ENCODE results near the gene FAM9C. TPM values are rescaled to one million over a fixed set of nuclear protein-coding genes. Genes with fewer than 3 reads are reported as not detected.
"Not testable (repeated sequence)": the region's sequence is repeated elsewhere in the genome, so short reads cannot be mapped to it uniquely, and the experiment has no call there.

FAM9C gene
- under 1 TPM; 0.12 to 0.79 (median 0.45) TPM for polyA plus RNA-seq (ENCODE audit: insufficient read length in 4 of 4)

DNA sequence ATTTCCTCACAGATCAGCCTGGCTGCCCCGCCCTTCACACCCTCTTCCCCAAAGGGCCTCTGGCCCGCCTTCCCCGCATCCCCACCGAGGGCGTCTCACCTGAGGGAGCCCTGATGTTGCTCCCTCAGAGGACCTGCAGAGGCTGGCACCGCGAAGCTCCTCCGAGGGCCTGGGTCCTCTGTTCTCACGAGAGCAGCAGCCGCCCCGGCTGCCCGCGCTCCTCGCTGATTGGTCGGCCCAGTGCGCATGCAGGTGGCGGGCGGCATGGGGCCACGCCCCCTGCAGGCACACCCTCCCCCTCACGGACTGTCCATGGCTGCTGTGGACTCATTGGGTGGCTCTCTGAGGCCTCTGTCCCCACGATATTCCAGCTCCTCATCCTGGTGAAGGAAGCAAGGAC is at the start of gene FAM9C:
Gene FAM9C, minus strand, starts transcription at position 180 of the 400 bp plus-strand sequence. CDS start 831 bp downstream, outside the sequence.
- DNase-seq (ENCODE audit: low read depth in 4 of 4, low spot score in 3 of 4), result no peak

DNA sequence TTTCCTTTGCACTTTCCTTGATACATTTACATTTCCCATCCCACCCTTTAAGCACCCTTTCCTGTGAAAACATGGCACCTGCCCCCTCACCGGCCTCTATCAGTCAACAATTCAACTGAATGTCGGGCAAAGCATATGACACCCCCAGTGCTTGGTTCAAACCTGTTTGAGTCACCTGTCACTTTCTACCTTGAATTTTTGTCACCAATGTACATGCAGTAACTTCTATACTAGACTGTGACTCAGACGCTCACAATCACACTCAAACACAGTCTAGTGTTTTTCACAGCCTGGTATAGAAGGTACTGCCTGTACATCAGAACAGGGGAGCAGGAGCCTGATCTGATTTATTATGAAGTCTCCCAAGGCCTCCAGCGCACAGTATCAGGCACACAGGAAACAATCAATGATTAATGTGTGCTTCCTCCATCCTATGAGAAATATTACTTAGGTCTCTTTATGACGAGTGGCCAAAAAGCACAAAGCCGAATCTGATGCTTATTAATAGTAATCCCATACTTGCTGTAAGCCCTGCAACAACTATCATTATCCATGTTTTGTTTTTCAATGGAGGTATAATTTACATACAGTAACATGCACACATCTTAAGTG is 49.2 kb upstream of the FAM9C start:
- no peak for DNase-seq (ENCODE audit: low read depth in 4 of 4, low spot score in 3 of 4)

DNA sequence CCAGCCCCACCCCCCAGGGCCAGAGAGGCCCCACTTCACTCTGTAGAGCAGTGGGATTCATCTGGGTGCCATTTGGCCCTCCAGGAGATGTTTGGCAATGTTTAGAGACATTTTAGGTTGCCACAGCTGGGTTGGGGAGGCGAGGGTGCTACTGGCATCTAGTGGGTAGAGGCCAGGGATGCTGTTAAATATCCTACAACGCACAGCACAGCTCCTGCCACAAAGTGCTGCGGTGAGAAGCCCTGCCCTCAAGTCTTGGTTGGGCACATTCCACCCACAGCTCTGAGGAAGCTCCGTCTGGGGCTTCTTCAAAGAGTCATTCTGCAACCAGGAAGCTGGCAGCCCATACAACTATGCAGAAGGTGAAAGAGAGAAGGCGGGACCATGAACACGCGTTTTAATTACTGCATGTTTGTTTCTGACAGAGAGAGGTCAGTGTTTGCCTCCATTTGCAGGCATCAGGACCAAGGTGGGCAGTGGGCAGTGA is 48.1 kb upstream of the FAM9C start:
- no peak for DNase-seq (ENCODE audit: low read depth in 4 of 4, low spot score in 3 of 4)

DNA sequence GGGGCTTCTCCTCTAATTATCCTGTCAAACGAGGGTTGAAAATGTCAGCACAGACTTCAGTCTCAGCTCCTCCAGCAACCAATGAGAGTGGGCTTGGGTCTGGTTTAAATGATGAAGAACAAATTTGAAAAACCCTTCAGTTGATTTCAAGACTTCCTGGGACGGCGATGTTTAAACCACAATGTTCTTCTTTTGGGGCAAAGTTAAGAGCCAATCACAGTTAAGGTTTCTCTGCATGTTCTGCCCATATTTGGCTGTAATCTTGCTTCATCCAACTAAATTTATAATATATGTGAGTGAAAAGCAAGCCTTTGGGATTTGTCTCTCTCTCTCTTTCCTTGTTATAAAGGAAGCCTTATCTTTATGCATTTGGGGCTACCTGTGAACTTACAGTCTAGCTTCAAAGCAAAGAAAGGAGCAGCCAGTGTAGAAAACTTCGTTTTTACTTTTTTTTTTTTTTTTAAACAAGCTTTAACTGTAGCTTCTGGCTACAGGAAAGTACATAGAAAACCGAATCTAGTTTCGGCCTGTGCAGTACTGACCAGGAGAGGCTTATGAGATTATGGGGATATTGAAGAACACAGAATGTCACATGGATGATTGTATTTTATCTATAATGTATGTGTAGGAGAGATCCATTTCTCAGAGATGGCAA is 46.8 kb upstream of the FAM9C start:
- DNase-seq (ENCODE audit: low read depth in 4 of 4, low spot score in 3 of 4), result no peak

DNA sequence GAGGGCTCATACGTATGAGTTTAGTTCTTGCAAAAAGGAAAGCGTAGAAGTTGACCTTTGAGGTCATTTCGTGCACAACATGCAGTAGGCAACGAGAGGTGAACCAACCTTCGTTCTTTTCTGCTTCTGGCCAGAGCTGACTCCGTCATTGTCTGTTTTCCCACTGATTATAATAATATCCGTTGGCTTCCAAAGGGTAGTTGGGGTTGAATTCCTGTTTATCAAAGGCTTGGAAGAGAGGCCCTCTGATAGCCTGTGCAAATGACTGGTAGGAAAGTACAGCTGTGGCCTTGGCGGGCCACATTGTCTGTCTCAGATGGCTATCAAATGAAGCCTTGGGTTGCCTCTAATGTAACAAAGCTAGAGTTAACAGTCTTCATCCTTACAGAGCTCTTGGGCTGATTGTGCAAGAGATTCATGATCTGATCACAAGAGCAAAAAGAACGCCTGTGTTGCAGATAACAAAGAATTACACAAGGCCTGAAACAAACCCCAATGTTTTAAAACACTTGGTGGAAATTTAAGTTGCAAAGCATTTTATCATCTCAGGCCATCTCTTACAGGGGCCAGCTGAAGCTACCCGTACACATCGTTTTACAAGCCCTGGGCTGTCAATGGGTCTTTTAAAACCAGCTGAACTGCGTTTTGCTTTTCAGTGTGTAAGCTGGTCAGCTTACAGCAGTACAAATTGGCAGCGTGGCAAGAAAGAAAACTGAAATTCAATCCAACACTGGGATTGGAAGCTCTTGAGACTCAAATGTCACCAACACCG is 46.1 kb upstream of the FAM9C start:
- no peak for DNase-seq (ENCODE audit: low read depth in 4 of 4, low spot score in 3 of 4)

DNA sequence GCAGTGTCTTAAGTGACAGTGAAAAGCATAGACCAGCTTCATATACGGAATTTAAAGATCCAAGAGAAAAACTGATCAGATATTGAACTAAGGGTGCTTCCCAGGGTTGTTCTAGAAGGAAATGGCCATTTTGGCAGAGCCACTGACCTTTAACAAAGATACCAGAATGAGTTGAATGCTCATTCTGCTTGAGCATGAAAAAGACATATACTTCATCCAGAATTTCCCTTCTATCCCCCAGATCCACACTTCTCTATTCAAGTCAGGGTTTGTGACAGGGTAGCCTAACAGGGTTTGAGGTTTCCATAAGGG is 45.6 kb upstream of the FAM9C start:
- no peak for DNase-seq (ENCODE audit: low read depth in 4 of 4, low spot score in 3 of 4)

DNA sequence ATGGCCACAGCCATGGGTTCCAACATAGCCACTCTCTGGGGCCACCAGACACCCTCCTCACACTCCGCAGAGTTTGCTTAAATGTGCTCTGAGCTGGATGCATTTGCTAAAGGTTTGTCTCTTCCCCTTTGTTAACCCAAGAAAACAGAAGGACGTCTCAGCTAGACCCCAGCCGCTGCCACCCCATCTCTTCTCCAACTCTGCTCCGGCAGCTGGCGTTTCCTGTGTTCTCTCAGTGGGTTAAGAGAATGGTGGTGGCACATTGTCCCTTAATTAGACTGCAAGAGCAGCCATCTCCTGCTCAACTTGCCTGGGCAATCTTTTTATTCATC is 43.7 kb upstream of the FAM9C start:
- no peak for DNase-seq (ENCODE audit: low read depth in 4 of 4, low spot score in 3 of 4)

DNA sequence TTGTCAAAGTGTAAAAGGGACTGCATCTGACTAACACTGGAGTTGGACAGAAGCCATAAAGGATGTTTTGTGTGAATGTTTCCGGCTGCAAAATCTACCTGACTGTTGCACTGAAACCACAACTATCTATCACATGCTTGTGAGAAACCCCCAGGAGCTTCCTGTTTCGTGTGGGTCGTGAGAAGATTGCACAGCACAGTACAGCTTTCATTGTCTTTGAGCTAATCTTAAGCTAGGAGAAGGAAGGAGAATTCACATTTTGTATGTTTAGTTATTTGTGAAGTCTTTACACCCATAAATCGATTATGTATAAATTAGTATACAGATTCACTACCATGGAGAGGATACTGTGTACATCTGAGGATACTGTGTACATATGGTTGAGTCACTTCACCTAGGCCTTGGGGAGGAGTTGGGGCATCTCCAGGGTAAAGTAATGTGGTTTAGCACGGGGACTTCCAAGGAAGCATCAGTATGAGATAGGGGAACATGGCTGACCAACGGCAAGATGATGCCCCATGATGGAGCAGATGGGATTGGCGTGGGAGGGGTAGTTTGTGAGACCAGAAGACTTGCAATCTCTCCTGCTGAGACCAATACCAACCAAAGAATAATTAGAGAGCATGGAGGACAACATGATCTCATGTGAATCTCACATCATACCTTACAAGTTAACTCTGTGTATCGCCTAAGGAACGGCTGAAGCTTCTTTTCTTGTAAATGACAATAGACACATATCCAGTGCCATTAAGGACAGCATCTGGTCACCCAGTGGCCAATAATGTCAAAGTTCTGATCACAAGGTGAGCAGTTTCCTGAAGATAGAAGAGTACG is 43.1 kb upstream of the FAM9C start:
- DNase-seq (ENCODE audit: low read depth in 4 of 4, low spot score in 3 of 4), result no peak

DNA sequence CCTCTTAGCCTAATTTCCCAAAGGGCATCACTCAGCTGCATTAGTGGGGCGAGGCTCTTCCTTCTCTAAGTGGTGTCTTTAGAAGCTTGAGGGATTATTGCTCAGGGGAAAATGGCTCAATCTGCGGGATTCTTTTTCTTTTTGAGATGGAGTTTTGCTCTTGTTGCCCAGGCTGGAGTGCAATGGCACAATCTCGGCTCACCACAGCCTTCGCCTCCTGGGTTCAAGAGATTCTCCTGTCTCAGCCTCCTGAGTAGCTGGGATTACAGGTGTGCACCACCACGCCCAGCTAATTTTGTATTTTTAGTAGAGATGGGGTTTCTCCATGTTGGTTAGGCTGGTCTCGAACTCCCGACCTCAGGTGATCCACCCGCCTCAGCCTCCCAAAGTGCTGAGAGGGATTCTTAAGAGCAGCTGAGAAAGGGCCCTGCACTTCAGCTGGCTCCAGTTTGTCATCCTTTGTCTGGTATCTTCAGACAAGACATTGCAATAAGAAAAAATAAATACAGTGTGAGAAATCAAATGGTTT is 42.4 kb upstream of the FAM9C start:
- DNase-seq (ENCODE audit: low read depth in 4 of 4, low spot score in 3 of 4), result not testable (repeated sequence)

DNA sequence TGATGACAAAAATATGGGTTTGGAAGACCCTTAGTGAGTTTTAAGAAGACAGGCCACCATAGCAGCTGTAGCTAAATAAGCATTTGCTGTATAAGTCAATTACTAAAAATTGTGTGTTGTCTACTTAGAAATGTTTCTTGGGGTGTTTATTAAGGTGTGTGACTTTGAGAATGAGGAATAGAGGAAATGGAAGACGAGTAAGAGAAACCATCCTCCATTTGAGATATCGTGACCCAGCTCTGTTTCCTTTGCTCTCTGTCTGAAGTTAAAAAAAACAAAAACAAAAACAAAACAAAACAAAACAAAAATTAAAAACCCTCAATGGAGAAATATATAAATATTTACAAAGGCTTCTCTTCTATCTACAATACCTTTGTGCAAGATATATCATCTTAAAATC is 41.7 kb upstream of the FAM9C start:
- DNase-seq (ENCODE audit: low read depth in 4 of 4, low spot score in 3 of 4), result no peak

DNA sequence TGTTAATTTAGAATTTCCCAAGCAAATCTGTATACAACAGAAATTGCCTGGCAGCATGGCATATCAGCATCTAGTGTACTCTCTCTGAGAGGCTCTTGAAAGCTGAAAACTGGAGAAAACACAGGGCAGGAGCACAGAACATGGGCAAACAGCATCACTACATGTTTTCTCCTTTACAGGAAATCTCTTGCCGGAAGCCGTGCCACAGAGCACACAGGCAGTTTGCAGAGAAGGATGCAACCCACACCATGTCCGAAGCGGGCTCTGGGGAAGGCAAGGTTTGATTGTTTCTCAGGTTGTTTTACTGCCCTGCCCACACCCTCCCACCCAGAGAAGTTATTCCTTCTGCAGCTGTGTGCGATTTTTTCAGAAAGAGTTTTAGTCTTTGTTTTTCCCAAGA is 41.1 kb upstream of the FAM9C start:
- no peak for DNase-seq (ENCODE audit: low read depth in 4 of 4, low spot score in 3 of 4)

DNA sequence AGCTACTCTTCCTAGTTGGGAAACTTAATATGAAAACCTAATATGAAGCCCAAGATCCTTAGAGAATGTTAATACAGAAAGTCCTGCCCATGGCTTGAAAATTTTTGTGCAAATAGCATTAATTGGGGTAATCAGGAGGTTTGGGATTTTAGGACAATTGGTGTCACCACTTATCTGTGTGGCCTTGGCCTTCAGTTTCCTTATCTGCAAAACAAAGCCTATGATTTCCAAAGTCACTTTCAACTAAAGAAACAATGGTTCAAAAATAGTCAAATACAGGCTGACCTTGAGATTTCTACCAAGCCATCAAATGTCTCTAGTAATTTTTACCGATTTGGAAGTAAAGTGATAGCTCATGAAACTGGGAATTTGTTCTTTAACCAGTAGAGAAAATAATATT is 40.2 kb upstream of the FAM9C start:
- no peak for DNase-seq (ENCODE audit: low read depth in 4 of 4, low spot score in 3 of 4)

DNA sequence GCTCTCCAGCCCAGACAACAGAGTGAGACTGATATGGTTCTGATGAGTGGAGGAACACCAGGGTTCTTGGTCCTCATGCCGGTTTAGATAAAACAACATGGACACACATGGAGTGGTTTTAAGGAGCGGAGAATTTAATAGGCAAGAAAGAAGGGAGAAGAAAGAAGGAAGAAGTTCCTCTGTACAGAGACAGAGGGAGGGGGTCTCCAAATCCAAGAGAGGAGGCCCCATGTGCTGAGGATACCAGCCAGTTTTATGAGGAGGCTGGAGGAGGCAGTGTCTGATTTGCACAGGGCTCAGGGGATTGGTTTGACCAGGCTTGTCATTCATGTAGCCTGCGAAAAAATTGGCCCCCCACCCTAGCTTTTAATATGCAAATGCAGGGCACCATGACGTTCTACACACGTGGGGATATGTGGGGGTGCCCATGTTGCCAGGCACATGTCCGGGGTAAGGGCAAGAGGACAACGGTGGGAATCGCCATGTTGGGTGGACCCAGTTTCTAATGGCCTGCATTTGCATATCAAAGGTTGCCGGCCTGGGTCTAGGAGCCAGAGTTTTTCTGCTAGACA is 39.4 kb upstream of the FAM9C start:
- DNase-seq (ENCODE audit: low read depth in 4 of 4, low spot score in 3 of 4), result not testable (repeated sequence)

DNA sequence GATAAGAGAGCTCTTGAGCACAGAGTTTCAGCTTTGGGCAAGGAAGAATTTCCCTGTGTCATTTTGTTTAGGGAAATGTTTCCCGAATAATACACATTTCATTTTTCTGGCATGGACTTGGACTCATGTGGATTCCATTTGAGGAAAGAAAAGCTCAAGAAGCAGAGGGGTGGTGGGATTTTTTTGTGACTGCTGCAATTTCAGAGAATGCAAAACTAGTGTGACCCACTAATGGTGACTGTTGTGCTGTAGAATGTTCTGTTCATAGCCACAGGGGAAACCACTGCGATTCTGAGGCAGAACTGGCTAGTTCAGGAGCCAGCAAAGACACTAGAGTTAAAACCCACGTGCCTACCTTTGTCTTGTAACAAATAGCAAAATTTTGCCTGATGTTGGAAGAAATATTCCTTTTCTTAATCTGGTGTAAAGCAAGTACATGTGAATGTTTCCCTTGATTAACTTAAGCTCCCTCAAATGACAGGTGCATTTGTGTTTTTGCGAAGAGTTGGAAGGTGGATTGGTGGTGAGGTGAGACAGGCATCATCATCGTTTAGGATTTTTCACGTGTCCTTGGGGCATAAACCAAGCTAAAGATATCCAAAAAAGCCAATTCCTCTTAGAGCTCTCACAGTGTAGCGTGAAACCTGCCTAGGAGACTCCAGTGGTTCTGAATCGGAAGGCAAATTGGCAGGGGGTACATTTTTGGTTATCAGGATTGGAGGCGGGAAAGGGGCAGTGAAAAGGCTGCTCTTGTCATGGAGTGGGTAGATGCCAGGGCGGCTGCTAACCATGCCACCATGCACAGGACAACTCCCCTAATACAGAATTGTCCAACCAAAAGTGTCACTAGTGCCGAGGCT is 38.0 kb upstream of the FAM9C start:
- DNase-seq (ENCODE audit: low read depth in 4 of 4, low spot score in 3 of 4), result no peak

DNA sequence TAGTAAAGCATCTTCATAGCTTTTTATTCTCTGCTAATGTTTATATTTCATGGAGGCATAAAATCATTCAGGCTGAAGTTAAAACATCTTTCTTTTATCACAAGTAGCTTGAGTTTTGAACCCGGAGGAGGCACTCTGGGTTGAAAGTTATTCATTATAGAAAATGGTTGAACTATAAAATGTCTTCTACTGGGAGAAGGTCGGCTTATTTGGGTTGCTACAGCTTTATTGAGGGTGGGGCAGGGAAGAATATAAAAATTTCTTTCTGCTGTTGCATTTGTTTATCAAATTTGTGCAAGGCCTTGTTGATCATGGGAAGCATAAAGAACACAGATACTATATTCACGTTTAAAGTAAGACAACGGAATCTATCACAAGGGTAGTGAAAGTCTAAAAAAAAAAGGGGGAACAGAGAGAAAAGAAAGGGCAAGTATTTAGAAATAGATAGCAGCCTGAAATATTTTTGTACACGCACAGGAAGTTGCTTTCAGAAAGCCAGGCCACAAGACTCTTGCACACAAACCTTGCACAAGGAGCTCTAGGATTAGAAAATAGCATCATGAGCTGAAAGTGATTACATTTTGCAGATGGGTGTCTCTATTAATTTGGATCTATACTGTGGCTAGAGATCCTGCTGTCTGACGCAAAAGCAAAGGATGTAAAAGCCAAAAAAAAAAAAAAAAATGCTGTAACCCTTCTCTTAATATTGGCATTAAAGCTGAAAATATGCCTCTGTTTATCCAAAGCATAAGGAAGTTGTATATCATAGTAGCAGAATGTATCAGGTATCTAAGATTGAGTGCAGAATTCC is 37.2 kb upstream of the FAM9C start:
- no peak for DNase-seq (ENCODE audit: low read depth in 4 of 4, low spot score in 3 of 4)

DNA sequence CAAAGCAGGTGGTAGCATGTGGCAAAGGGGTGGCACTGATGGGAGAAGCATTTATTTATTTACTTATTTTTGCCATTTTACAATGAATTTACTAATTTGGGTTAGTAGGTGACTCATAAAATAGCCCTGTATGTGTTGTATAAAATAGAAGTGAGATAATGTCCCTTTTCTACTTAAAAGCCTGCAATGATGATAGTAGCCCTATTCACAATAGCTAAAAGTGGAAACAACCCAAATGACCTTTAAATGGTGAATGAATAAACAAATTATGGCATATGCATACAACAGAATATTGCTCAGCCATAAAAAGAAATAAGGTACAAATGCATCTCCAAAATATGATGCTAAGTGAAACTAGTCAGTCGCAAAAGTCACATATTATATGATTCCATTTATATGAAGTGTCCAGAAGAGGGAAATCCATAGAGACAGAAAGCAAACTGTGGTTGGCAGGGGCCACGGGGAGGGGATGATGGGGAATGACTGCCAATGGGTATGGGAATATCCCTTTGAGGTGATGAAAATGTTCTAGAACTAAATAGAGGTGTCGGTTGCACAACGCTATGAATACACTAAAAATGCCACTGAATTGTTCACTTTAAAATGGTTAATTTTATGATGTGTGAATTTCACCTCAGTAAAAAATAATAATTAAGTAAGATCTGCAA is 35.8 kb upstream of the FAM9C start:
- DNase-seq (ENCODE audit: low read depth in 4 of 4, low spot score in 3 of 4), result no peak

DNA sequence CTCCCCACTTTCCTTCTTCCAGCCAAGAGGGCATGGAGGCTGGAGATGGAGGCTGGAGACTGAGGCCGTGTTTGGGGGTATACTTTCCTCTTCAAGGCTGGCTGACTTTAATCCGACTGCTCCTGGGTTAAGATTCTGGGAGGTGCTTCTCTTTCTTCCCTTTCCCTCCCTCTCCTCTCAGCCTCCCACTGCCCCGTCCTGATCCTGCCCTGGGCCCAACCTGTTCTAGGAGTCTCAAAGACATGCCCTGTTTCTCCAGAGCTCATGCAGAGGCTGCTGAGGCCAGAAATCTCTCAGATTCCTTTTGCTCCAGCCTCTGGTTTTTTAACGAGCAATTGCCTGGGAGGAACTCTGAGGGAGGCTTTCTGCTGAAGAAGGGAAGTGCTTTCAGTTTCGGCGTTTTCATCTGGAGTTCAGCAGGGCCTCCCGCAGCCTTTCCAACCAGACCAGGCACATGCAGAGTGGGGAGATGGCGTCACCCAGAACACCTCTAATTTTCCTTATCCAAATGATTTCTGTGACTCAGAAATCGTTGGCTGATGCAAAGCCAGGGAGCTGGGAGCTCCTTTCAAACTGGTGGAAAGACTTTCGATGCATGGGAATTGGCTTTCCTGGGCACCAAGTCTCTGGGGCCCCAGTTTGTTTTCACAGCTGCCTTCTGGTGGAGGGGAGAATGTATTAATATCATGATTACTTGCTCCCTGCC is 34.5 kb upstream of the FAM9C start:
- DNase-seq (ENCODE audit: low read depth in 4 of 4, low spot score in 3 of 4), result no peak

DNA sequence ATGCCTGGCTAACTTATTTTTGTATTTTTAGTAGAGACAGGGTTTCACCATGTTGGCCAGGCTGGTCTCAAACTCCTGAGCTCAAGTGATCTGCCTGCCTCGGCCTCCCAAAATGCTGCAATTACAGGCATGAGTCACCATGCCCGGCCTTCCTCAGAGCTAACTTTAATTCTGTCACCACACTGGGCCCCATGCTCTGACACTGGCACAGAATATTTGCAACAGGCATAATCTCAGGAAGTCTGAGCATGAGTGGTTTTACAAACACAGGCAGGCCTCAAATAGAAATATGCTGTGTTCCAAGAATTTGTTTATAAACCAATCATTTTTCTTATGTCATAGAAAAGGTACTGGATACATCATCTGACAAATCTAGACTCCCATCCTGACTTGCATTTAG is 32.7 kb upstream of the FAM9C start:
- DNase-seq (ENCODE audit: low read depth in 4 of 4, low spot score in 3 of 4), result no peak
